K562 (cell line): ENCODE data around the gene PDZD2. TPM values are rescaled to one million over a fixed set of nuclear protein-coding genes. Genes with fewer than 3 reads are reported as not detected.

Source experiments
- CREM ChIP-seq: IDR thresholded peaks from 2 replicates; pipeline ENCODE4 v1.6.1; 2014; ENCODE audit warnings: antibody characterized with exemption, low read depth
- CTBP1 ChIP-seq: fragments of 450-650 bp; IDR thresholded peaks from 2 replicates; pipeline ENCODE4 v1.6.1; 2016; ENCODE audit warnings: borderline replicate concordance
- DDX20 ChIP-seq: fragments of 450-650 bp; IDR thresholded peaks from 2 replicates; pipeline ENCODE4 v1.6.1; 2016; ENCODE audit warnings: missing genetic modification characterization, low read depth, mild to moderate bottlenecking, missing compliant biosample characterization, moderate library complexity
- MXI1 ChIP-seq: IDR thresholded peaks from 2 replicates; pipeline ENCODE4 v1.6.1; 2011; ENCODE audit warnings: low read depth, mild to moderate bottlenecking, improper control_type of control experiment, low read length
- SIN3B ChIP-seq: fragments of 450-650 bp; IDR thresholded peaks from 2 replicates; pipeline ENCODE4 v1.6.1; 2017; ENCODE audit warnings: low read depth, mild to moderate bottlenecking, moderate library complexity
- SLC30A9 ChIP-seq: fragments of 250-450 bp; sonication (Bioruptor Pico); IDR thresholded peaks from 2 replicates; pipeline ENCODE4 v1.8.0; 2022; ENCODE audit warnings: mild to moderate bottlenecking, moderate library complexity
- ZBTB7A ChIP-seq: IDR thresholded peaks from 2 replicates; pipeline ENCODE4 v1.6.1; 2011; ENCODE audit warnings: low read depth, mild to moderate bottlenecking, low read length, moderate library complexity, borderline replicate concordance; ENCODE audit not compliant: control insufficient read depth
- ZNF165 ChIP-seq: fragments of 250-450 bp; sonication (Bioruptor Pico); IDR thresholded peaks from 2 replicates; pipeline ENCODE4 v1.4.0; 2020; ENCODE audit warnings: borderline replicate concordance
- polyA plus RNA-seq, 8 experiments: library from polyadenylated mRNA; depleted of rRNA in 4 of 8; stranded (reverse) in 5 of 8; unstranded in 3 of 8; fragments of >200 nt; fragmentation: Nextera tagmentation in 2 of 8; fragmentation: Illumina TruSeq in 1 of 8; extraction: Ambion mirVana in 2 of 8; extraction: Trizol in 1 of 8; gene quantifications; 2 replicates each; pipeline versions ENCODE4 v1.2.1 to v1.2.3, GENCODE V29; 2011 to 2014; ENCODE audit warnings: inconsistent platforms in 1 of 8, missing spikeins in 1 of 8
- total RNA-seq, 7 experiments: library from RNA; depleted of rRNA in 6 of 7; stranded (reverse); fragments of >200 nt in 6 of 7; fragmentation: Illumina TruSeq in 2 of 7; extraction: Trizol in 2 of 7; gene quantifications; 2 replicates each; pipeline versions ENCODE4 v1.2.1 to v1.2.3, GENCODE V29; 2011 to 2021; ENCODE audit warnings: low replicate concordance in 1 of 7
- TF ChIP-seq, protein P1 (sequence below): fragments of 450-650 bp; formaldehyde crosslinking; IDR thresholded peaks from 2 replicates; pipeline ENCODE4 v1.4.0; 2020; ENCODE audit warnings: mild to moderate bottlenecking, mixed read lengths
- TF ChIP-seq, protein P2 (sequence below), 2 experiments: IDR thresholded peaks in 1 of 2; conservative IDR thresholded peaks in 1 of 2; 2 replicates each; pipeline ENCODE4 v1.6.1; 2016; ENCODE audit warnings: low read depth in 2 of 2, mild to moderate bottlenecking in 1 of 2, missing compliant biosample characterization in 1 of 2, missing genetic modification characterization in 1 of 2, moderate library complexity in 1 of 2

Gene PDZD2
- total and polyA plus RNA-seq, 9 of the 15 experiments (the other 6 are each of a cell fraction or from before 2014, with no cell fraction given): 0.02 to 0.08 (median 0.04) TPM; not detected in 6

DNA sequence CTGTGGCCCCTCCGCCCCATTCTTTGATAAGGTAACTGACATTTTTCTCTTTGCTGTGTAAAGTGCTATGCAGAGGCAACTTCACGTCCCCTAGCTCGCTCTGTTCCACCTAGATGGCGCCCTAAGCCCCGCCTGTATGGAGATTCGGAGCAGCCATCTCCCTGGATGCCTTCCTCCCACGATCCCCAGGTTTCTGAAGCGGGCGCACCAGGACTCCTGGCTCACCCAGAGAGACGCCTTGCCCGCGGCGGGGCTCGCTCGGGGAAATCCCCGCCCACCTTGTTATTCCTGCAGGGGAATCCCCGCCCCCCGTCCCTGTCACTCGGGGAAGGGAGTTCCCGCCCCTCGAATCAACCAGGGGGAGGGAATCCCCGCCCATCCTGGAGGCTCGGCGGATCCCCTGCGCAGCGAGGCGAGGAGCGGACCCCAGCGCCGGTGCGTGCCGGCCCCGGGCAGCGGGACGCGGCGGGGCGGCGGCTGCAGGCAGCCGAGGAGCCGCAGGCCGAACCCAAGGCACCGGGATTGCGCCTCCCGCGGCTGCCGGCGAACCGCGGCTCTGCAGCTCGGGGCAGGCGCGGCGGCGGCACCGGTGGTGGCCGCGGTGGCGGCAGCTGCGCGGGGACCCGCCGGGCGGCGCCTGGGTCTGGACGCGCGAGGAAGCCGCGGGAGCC, at the start of gene PDZD2 (continued):
- TF ChIP-seq, protein P1, sequence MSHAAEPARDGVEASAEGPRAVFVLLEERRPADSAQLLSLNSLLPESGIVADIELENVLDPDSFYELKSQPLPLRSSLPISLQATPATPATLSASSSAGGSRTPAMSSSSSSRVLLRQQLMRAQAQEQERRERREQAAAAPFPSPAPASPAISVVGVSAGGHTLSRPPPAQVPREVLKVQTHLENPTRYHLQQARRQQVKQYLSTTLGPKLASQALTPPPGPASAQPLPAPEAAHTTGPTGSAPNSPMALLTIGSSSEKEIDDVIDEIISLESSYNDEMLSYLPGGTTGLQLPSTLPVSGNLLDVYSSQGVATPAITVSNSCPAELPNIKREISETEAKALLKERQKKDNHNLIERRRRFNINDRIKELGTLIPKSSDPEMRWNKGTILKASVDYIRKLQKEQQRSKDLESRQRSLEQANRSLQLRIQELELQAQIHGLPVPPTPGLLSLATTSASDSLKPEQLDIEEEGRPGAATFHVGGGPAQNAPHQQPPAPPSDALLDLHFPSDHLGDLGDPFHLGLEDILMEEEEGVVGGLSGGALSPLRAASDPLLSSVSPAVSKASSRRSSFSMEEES (CRISPR knock-in tag): no peak
- TF ChIP-seq SIN3B (peak; percentile 46; the same call in 1 of the 2 replicates), ZBTB7A (peak; percentile 39; the same call in 1 of the 2 replicates), SLC30A9 (CRISPR knock-in tag) (no peak), MXI1 (no peak), CTBP1 (peak; percentile 82), ZNF165 (CRISPR knock-in tag) (no peak), CREM (peak; percentile 24; the same call in 1 of the 2 replicates), DDX20 (no peak)
- TF ChIP-seq, protein P2, sequence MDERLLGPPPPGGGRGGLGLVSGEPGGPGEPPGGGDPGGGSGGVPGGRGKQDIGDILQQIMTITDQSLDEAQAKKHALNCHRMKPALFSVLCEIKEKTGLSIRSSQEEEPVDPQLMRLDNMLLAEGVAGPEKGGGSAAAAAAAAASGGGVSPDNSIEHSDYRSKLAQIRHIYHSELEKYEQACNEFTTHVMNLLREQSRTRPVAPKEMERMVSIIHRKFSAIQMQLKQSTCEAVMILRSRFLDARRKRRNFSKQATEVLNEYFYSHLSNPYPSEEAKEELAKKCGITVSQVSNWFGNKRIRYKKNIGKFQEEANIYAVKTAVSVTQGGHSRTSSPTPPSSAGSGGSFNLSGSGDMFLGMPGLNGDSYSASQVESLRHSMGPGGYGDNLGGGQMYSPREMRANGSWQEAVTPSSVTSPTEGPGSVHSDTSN (CRISPR knock-in tag; IDR thresholded peaks at IDR 0.05; ENCODE audit: low read depth): no peak
- TF ChIP-seq, protein P2 (tag; conservative IDR thresholded peaks at IDR 0.05; ENCODE audit: low read depth): peak; percentile 38; the same call in 1 of the 2 replicates
- TF ChIP-seq, all 486 proteins: peak for 44
